ENCODE results near the gene PMFBP1. TPM values are rescaled to one million over a fixed set of nuclear protein-coding genes. Genes with fewer than 3 reads are reported as not detected.

Gene PMFBP1
- total and polyA plus RNA-seq, 12 donors, result 0.26 to 1.6 (median 0.45) TPM; not detected in 8

GRCh38 chr16:72189865-72190371 is 18.0 kb upstream of the PMFBP1 start:
- peaks cover 0 to 14% (median 0%) of the 10 kb centered on the region in 9 donors for H3K4me1 ChIP-seq
- TF ChIP-seq CTCF (IDR thresholded peaks at IDR 0.05), result no peak
- intact Hi-C loops (cut with DNase I), result no loop called here
- H3K36me3 ChIP-seq, result no peaks in the 10 kb centered on the region
- no peak for DNase-seq
- peak overlapping the region in 1 of 10 donors; percentile 54 for H3K27ac ChIP-seq
- no peak overlapping the region for H3K4me3 ChIP-seq
- 51 to 56% methylated on average over 6 of the region's 6 CpGs for WGBS, 2 donors
- peaks cover 0 to 3% (median 0%) of the 10 kb centered on the region in 11 donors for H3K9me3 ChIP-seq
- H3K27me3 ChIP-seq, result peaks cover 0 to 7% (median 0%) of the 10 kb centered on the region in 7 donors
- peak in 1 of 8 donors; percentile 53 for ATAC-seq

- no peak for TF ChIP-seq CTCF (IDR thresholded peaks at IDR 0.05)
- Histone ChIP-seq H3K4me3 (no peak overlapping the region), H3K27ac (no peak overlapping the region), H3K9me3 (peaks cover 0 to 3% (median 0%) of the 10 kb centered on the region in 11 donors), H3K4me1 (peaks cover 0 to 14% (median 0%) of the 10 kb centered on the region in 9 donors), H3K36me3 (no peaks in the 10 kb centered on the region), H3K27me3 (peaks cover 0 to 7% (median 0%) of the 10 kb centered on the region in 7 donors)
- ATAC-seq, result no peak
- WGBS, 2 donors, result 93 to 96% methylated on average over 4 of the region's 4 CpGs
- no peak for DNase-seq
- intact Hi-C loops (cut with DNase I), result no loop called here
Measured at GRCh38 chr16:72188541-72188940, 16.6 kb upstream of the PMFBP1 start.

DNA sequence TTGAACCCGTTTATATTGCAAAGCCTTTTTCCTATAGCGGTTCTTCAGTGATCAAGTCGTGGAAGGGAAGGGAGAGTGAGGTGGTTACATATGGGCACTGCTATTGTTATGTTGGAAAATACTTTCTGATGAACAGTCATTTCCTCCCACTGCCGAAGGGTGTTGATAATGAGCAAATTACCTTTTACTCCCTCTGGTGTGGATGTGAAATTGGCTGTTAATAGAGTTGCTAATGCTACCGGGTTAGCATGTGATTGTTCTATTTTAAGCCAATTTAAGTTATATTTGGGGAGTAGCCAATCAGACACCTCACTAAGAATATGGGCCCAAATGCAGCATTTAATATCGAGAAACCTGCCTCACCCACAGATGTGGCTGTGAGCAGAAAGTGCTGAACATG is 15.6 kb upstream of the PMFBP1 start:
- Histone ChIP-seq H3K4me1 (peaks cover 0 to 14% (median 0%) of the 10 kb centered on the region in 9 donors), H3K4me3 (no peak overlapping the region), H3K27me3 (peaks cover 0 to 7% (median 0%) of the 10 kb centered on the region in 7 donors), H3K36me3 (no peaks in the 10 kb centered on the region), H3K9me3 (peaks cover 0 to 3% (median 0%) of the 10 kb centered on the region in 11 donors), H3K27ac (no peak overlapping the region)
- intact Hi-C loops (cut with DNase I), result no loop called here
- ATAC-seq, result no peak
- WGBS, 2 donors, result 54 to 56% methylated on average over 6 of the region's 6 CpGs
- no peak for DNase-seq
- no peak for TF ChIP-seq CTCF (IDR thresholded peaks at IDR 0.05)

DNA sequence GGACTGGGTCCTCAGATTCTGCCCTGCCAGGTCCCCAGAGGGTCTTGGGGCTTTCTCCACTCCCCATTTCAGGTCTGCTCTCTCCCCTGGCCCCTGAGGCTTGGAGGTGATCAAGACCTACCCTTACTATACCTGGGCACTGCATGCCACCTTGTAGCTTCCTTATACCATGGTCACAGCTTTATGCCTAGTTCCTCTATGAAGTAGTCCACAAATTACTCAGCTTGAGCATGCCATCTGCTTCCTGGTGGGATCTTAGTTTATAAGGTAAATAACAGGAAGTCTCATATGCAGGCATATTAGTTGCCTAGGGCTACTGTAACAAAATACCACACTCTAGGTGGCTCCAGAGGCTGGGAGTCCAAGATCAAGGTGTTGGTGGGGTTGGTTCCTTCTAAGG is 11.0 kb upstream of the PMFBP1 start:
- H3K9me3 ChIP-seq, result no peaks in the 10 kb centered on the region
- H3K27me3 ChIP-seq, result peaks cover 0 to 17% (median 0%) of the 10 kb centered on the region in 7 donors
- no peak overlapping the region for H3K4me3 ChIP-seq
- no peak overlapping the region for H3K27ac ChIP-seq
- H3K4me1 ChIP-seq, result no peaks in the 10 kb centered on the region
- ATAC-seq (no peak), DNase-seq (no peak)
- intact Hi-C loops (cut with DNase I), result loop anchor here in 1 of 10 donors (5.0 kb wide), 1 partner anchor 46 kb away; no protein-coding TSS in a partner anchor
- TF ChIP-seq CTCF (IDR thresholded peaks at IDR 0.05), result no peak
- H3K36me3 ChIP-seq, result no peaks in the 10 kb centered on the region

Data from heart right ventricle (tissue), 16 donors.